ENCODE measurements around the gene TRIM9.

TRIM9 gene

DNA sequence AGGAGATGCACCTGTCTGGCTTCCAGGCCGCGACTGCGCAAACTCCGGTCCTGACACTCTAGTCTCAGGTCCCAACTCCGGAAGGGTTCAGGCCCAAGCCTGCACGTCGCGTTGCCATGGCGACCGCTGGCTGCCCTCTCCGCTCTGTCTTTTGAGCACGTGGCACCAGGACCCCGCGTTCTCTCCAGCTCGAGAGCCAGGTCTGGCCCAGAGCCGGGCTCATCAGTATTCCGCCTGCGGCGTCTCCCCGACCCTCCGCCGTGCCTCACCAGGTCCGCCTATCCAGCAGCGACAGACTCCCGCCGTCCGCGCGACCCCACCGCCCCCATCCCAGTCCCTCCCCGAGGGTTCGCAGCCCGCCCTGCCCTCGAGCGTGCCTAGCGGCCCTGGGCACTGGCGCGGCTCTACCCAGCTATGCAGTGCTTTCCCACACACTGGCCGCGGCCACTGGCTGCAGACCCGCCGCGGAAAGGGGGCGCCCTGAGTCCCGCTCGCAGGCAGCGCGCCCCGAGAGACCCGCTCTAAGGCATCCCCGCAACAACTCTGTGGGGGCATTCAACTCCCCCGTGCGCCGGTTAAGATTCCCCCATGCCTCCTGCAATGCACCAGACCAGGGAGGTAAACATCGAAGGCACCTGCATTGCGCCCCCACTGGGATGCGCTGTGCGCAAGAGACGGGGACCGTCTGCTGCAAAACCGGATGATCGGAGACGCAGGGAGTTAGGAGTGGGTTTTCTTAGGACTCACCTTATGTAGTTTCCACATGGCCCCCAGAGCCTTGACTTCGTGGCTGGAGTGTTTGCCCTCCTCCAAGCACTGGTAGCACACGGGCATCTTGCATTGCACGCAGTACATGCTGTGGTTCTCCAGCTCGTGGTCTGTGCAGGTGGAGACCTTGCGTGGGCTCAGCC is 1.3 kb downstream of the TRIM9 start:
- DNase-seq (ENCODE audit: low read depth) = no peak

DNA sequence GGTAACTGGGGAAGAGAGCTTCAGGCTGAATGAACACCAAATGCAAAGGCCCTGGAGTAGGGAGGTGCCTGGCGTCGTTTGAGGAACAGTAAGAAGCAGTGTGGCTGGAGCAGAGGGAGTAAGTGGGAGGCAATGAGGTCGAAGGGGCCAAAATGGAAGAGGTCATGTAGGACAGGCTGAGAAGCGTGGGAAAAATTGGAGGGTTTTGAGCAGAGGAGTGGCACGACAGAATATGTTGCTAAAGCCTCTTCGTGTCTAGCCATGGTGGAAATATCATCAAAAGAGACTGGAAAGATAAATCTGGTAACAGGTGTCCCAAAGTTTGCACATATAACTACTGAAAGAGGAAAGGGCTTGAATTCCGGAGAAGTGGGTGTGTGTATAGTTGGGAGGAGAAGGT is 1.9 kb downstream of the TRIM9 start:
- no peak for DNase-seq (ENCODE audit: low read depth)

DNA sequence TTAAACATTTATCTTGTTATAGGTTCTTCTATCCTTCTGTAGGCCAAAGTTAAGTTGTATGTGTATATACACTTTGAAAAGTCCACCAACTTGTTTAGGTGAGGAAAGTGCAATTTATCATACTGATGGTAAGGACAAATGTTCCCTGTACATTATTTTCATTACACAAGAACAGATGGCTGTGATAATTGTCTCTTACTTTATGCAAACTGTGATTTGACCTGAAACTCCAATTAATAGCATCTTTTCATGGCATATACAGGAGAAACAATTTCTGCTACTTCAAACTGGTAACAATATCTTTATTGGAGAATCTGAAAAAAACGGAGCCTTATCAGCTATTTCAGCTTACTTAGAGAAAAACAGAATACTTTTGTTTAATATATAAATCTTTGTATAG is 5.6 kb downstream of the TRIM9 start:
- DNase-seq (ENCODE audit: low read depth) = no peak

DNA sequence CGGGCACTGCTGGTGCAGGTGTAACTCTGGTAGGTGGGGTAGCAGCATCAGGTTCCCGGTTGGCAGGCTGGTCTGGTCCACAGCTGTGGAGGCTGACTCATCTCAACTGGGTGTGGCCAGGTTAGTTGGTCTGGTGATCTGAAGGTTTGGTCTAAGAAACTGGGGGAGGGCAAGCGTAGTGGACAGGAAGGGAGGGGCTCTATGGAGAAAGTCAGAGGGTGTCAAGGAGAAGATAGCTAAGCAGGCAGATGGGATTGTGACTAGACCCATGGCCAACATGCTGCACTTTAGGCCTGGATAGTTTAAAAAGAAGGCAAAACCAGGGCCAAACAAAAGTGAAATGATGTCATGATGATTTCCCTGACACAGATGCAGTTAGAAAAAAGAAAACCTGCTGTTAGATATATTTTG is 7.9 kb downstream of the TRIM9 start:
- DNase-seq (ENCODE audit: low read depth) = no peak

DNA sequence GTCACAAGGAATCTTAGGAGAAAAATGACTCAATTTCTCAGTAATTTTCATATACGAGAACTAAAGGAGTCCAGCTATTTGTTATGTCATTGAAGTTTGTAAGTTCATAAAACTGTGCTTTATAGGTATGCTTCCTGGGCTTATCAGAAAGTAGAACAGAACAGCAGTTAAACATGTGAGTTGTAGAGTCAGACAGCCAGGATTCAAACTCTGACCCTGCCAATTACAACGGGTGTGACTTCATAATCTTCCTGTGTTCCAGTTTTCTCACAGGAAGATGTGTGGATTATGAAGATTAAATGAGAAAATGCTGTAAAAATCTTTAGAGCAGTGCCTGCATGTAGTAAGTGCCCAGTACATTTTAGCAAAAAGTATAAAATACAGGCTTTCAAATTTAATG is 8.9 kb downstream of the TRIM9 start:
- no peak for DNase-seq (ENCODE audit: low read depth)

DNA sequence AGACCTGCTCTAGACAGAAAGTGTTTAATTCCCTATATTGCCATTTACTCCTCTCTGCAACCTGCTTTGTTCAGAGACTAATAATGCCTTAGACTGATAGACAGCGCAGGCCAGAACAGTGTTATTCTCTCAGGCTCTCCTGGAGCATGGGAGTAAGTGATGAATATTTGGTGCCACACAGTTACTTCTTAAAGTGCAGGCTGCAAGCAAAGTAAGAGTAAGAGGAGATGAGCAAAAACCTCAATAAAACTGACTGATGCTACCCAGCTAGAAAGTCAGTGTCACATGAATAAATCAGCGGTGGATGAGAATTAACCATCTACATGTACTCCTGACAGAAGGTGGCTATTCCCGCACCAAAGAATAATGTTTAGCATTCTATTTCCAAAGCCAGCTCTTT is 9.9 kb downstream of the TRIM9 start:
- no peak for DNase-seq (ENCODE audit: low read depth)

DNA sequence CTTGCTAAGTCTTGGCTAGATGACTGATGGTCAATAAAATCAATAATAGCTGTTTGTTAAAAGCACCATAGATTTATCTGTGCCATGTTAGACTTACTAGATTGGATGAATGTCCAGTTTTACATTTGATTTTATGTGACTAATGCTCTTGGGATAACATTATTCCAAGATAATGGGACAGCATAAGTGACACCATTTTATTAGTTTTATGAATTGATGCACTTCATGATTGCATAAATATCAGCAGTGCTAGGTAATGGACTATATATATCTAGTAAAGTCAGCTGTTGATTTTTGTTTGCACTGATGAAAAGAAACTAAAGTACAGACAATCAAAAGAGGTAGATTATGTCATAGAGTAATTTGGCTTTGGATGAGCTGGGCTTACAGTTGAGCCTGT is 10.4 kb downstream of the TRIM9 start:
- DNase-seq (ENCODE audit: low read depth) = no peak

DNA sequence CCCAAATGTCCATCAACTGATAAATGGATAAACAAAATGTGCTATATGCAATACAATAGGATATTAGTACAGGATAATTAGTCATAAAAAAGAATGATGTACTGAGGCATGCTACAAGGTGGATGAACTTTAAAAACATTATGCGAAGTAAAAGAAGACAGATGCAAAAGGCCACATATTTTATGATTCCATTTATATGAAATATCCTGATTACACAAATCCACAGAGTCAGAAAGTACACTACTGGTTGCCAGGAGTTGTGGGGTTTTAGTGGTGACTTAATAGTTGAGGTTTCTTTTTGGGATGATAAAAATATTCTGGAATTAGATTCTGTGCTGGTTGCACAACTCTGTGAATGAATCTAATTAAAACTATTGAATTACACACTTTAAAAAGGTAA is 12.6 kb downstream of the TRIM9 start:
- DNase-seq (ENCODE audit: low read depth) = no peak

DNA sequence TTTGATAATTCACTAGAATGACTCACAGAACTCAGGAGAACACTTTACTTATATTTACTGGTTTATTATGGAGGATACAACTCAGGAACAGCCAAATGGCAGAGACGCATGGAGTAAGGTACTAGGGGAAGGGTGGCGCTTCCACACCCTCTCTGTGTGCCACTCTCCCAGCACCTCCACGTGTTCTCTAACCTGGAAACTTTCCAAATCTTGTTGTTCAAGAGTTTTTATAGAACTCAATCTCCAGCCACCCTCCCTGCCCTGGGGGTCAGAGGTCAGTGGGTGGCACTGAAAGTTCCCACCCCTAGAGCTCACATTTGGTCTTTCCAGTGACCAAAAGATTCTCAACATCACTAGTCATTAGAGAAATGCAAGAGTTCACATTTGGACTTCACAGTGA is 13.2 kb downstream of the TRIM9 start:
- no peak for DNase-seq (ENCODE audit: low read depth)

DNA sequence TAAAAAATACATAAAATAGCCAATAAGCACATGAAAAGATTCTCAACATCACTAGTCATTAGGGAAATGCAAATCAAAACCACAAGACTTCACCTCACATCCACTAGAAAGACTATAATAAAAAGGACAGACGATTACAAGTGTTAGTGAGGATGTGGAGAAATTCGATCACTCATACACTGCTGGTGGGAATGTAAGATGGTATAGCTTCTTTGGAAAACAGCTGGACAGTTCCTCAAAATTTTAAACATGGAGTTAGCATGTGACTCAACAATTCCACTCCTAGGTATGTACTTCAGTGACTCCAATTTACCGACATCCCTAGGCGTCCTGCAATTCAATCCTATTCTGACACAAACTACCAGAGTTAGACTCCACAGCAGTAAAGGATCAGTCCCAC is 13.7 kb downstream of the TRIM9 start:
- no peak for DNase-seq (ENCODE audit: low read depth)

DNA sequence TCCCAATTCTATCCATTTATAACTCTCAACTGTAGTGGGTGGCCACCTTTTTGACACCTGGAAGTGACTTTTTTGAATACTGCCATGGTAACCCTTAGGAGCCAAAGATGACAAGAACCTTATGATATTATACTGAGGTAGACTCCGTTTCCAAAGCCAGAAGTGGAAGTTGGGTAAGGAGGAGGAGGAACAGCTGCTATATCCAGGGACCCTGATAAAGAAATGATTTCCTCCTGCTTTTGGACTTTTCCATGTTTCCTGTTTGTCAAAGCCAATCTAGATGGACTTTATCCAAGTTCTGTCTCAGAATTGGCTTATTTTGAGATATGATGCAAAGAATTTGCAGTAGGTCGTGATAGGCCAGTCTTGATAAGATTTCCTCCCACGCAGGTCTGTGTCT is 14.3 kb downstream of the TRIM9 start:
- no peak for DNase-seq (ENCODE audit: low read depth)

DNA sequence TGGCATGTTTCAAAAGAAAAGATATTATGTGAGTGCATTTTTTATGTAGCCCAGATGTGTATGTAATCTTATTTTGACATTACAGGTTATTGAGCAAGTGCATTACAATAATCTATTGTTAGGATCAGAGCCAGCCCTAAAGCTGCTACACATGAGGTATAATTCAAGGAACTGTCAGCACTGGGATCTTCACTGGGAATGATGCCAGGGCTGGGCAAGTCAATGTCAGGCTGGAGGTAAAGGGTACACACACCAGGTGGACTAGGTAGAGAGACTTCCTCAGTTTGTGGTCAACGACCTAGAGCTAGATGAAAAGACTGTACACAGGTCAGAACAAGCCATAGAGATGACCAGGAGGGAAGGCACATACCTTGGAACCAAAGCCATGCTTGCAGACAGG is 15.4 kb downstream of the TRIM9 start:
- DNase-seq (ENCODE audit: low read depth) = no peak

DNA sequence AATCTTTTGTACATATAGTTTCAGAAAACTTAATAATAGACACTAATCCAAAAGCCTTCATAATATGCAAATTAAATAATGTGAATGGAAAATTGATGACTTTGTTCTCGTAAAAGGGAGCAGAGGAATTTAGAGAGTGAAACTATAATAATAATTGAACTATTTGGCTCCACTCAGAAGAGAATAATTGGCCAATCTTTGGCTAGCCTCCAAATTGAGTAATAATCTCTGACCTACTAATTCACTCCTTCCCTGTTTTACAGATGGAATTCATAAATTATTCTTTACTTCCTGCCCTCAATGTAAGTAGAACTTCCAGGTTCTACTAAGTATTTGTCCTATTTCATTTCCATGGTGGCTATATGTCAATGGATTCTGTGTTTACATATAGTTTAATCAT is 15.8 kb downstream of the TRIM9 start:
- no peak for DNase-seq (ENCODE audit: low read depth)

DNA sequence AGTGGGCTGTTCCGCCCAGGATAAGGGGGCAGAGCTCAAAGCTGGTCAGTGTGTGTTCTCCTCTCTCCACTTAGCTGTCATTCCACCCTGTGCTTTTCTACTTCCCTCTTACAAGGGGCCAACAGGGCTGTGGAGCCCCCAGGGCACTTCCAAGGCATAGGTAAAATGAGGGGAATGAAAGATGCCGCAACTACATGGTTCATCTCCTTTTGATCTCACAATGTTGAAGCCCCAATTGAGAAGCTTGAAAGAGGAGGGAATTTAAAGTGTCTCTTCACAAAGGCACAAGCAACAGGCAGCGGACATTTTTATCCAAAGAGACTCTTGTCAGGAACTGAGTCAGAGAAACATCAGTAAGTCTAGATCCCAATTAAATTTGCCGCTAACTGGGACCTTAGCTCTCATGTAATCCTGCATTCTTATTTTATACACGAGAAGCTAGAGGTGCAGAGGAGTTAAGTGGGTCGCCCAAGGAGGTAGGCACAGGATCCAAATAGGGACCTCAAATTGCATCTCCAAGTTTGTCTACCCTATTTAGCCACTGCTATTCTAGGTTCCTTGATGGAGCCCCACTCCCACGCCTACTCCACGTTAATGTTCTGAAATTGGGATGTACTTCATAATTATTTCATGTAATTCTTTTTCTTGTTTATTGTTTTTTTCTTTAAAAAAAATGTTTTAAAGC is 20.1 kb downstream of the TRIM9 start:
- no peak for DNase-seq (ENCODE audit: low read depth)

DNA sequence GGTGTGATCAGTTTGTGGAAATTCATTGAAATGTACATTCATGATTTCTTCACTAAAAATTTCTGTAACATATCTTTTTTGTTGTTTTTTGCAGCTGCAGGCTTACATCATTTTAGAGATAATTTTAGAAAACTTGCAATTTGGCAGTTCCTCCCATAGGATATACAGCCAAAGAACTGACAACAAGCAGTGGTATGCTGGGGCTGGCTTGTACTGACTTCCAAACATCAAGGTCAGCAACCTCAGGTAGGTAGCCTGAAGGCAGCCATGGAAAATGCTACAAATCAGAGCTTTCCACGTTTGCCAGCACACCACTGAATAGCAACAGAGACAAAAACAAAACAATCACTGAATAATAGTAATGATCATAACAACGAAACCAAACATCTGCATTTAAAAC is 21.2 kb downstream of the TRIM9 start:
- no peak for DNase-seq (ENCODE audit: low read depth)

DNA sequence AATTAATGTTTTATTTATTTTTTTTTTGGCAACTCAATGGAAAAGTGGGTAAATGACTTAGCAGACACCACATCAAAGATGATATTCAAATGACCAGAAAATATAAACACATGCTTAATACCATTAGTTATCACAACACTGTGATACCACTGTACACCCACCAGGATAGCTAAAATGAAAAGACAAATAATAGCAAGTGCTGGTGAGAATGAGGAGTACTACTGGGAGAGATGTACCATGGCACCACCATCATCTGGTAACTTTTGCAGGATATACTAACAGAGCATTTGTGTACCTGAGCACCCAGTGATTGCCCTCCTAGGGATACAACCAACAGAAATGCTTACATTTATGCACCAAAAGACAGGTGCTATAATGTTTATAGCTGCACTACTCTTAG is 21.9 kb downstream of the TRIM9 start:
- DNase-seq (ENCODE audit: low read depth) = no peak

DNA sequence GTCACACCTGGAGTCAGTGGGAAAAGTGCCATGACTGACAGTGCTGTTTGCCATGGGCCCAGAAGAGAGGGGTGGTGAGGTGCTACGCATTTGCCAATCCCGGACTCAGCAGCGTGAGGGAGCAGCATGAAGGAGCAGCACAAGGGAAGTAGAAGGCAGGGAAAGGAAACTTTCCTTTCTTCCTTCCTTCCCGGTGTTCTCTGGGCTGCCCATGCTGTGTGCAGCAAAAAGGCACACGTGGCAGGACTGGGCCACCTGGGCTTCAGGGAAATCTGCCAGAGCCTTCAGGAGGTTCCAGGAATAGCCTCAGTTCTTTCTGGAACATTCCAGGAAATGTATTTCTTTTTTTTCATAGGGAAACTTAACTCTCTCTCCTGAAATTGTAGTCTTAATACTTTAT is 23.0 kb downstream of the TRIM9 start:
- DNase-seq (ENCODE audit: low read depth) = no peak

DNA sequence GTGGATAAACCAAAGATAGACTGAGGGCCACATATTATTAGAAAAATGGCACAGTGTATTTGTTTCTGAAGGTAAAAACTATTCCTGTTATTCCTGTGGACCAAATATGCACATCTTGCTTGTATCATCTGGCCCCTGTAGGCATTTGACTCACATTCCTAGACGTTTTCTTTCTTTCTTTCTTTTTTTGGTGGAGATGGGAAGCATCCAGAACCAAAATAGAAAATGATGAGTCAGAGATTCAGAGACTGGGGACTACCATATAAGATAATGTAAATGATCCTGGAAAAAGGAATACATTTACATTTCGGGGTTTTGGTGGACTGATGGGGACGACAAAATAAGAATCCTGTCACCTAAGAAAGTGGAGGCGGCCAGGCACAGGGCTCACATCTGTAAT is 24.2 kb downstream of the TRIM9 start:
- DNase-seq (ENCODE audit: low read depth) = no peak

DNA sequence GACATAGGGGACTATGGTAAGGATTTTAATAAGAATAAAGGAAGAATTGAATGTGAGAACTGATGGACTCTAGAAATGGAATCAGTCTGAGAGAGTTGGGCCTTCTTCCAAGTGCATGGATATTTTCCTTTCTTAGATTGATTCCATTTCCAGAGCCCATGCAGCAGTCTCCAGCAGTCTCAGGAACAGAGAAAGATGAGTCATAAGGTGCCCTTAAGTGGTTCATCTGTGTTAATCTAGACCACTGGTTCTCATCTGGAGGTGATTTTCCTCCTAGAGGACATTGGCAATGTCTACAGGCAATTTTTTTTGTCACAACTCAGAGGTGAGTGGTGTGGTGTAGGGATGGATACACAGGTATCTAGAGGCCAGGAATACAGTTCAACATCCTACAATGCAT is 25.9 kb downstream of the TRIM9 start:
- no peak for DNase-seq (ENCODE audit: low read depth)

DNA sequence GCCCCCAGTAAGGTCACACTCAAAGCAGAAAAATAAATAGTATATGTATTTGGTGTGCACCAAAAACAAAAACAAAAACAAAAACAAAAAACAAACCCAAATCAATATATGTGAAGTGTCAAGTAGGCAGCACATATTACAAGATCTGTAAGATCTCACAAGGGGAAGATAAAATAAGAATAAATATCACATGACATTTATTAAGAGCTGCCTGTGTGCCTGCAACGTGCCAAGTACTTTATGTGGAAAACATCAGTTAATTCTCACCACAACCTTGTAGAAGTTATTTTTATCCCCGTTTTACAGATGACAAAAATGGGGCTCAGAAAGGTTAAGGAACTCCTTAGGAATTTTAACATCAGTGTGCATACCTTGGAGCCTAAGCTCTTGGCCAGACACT is 26.6 kb downstream of the TRIM9 start:
- DNase-seq (ENCODE audit: low read depth) = no peak

DNA sequence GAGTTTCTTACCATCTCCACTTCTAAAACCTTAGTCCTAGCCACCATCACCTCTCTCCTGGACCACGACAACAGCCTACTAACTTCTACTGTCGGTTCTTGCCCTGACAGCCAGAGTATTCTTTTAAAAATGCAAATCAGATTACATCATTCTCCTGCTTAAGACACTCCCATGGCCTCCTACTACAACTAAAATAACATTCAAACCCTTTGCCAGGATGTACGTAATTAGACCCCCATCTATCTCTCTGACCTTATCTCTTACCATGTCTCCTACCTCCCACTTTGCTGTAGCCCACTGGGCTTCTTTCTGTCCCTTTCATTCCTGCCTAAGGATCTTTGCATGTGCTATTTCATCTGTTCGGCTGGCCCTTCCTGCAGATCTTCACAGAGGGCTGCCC is 27.6 kb downstream of the TRIM9 start:
- DNase-seq (ENCODE audit: low read depth) = no peak

DNA sequence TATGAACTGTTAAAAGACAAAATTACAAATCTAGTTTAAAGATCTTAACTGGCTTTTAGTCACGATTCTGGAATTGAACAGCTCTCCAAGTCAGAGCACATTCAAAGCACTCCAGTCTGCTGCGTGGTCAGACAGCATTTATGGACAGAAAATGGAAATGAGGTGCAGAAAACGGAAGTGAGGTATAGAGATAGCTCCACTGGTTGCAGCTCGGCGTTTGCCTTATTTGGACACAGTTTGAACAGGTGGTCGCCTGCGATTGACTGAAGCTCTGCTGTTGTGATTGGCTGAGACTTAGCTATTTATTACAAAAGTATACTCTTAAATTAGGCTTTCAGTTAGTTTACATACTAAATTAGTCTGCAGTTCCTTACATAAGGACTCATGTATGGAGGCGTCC is 28.3 kb downstream of the TRIM9 start:
- DNase-seq (ENCODE audit: low read depth) = no peak

DNA sequence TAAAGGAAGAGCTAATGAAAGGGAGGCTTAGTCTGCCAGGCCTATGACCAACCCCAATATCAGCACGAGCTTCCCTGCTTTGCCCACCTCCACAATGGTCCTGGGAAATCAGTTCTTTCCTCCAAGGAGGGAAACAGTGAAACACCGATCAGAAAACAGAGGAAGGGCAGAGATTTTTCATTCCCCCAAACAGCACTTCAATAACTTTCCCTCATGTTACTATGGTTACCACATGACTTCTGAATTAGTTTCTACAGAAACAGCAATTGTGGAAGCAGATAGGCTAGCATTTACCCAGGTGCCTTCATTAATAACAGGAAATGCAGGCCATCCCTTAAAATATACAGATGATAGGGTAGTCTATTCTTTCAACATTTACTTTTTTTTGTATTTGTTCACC is 35.9 kb downstream of the TRIM9 start:
- DNase-seq (ENCODE audit: low read depth) = no peak

DNA sequence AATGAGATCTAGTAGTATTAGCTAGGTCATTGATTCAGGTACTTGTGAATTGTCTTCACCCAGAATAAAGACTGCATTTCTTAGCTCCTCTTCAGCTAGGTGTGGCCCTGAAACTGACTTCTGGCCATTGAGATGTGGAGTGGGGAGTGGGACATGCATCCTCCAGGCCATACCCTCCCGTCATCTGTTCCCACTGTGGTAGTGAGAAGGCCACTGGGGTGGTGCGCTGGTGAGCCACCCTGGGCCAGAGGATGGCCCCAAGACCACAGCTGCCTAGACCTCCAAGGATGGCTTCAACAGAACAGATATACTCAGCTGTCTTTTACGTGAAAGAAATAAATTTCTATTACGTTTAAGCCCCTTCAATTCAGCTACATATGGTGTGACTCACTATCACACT is 36.5 kb downstream of the TRIM9 start:
- DNase-seq (ENCODE audit: low read depth) = no peak

Measured in stimulated activated CD8-positive, alpha-beta memory T cell treated with anti-CD3 and anti-CD28 coated beads, Interleukin-12 subunit alpha, Interleukin-12 subunit beta, amount 100 ng/mL, for 1 hour (primary cell).